Activated naive CD8-positive, alpha-beta T cell treated with anti-CD3 and anti-CD28 coated beads, Interleukin-2, amount 50 U/mL, for 16 hours (primary cell): ENCODE data around the gene CMTM7.

Source experiments
- DNase-seq: peaks from one replicate; pipeline ENCODE4 v3.0.0-alpha.2; 2020; ENCODE audit warnings: low read depth, low spot score

CMTM7 gene

GRCh38 chr3:32413845-32414521 is 22.3 kb downstream of the CMTM7 start:
- no peak for DNase-seq

GRCh38 chr3:32414522-32415202 is 23.0 kb downstream of the CMTM7 start:
- DNase-seq: no peak

GRCh38 chr3:32419742-32420125 is 28.1 kb downstream of the CMTM7 start:
- no peak for DNase-seq

- no peak for DNase-seq
These were observed 28.7 kb downstream of the CMTM7 start for GRCh38 chr3:32420126-32421038.

- no peak for DNase-seq
These were observed 29.5 kb downstream of the CMTM7 start for GRCh38 chr3:32421185-32421584.

GRCh38 chr3:32421991-32422859 is 30.6 kb downstream of the CMTM7 start:
- no peak for DNase-seq

GRCh38 chr3:32422943-32423342 is 31.3 kb downstream of the CMTM7 start:
- no peak for DNase-seq

- no peak for DNase-seq
These were observed 31.9 kb downstream of the CMTM7 start for GRCh38 chr3:32423534-32423933.

GRCh38 chr3:32423956-32424557 is 32.4 kb downstream of the CMTM7 start:
- no peak for DNase-seq

GRCh38 chr3:32424581-32425250 is 33.1 kb downstream of the CMTM7 start:
- DNase-seq: no peak

- DNase-seq: no peak
These were observed 36.7 kb downstream of the CMTM7 start for GRCh38 chr3:32428092-32429068.

- DNase-seq: no peak
These were observed 39.2 kb downstream of the CMTM7 start for GRCh38 chr3:32430900-32431299.

GRCh38 chr3:32431481-32431880 is 39.8 kb downstream of the CMTM7 start:
- no peak for DNase-seq

- no peak for DNase-seq
These were observed 40.5 kb downstream of the CMTM7 start for GRCh38 chr3:32432045-32432710.

- DNase-seq: no peak
These were observed 41.3 kb downstream of the CMTM7 start for GRCh38 chr3:32432711-32433530.

- no peak for DNase-seq
These were observed 42.6 kb downstream of the CMTM7 start for GRCh38 chr3:32434206-32434605.

GRCh38 chr3:32435911-32436815 is 44.5 kb downstream of the CMTM7 start:
- no peak for DNase-seq
